Heart left ventricle (tissue), 16 donors: Measurements from ENCODE around the gene HIBADH. TPM values are rescaled to one million over a fixed set of nuclear protein-coding genes. Genes with fewer than 3 reads are reported as not detected.

ENCODE experiments used
- ATAC-seq, 4 donors: fragments of 200-7000 bp; cut with Tn5 transposase; one replicate each; pipeline ENCODE4 v1.9.1; 2020 to 2022; ENCODE audit warnings: moderate library complexity in 4 of 4, mild to moderate bottlenecking in 3 of 4, moderate number of reproducible peaks in 1 of 4
- DNase-seq, 5 donors: peaks; one replicate each; pipeline ENCODE4 v3.0.0-alpha.2; 2020
- H3K27ac ChIP-seq, 12 donors: fragments of 200-600 bp; sonication (generic) in 4 of 12; one replicate each; pipeline versions ENCODE4 v1.5.0 to v1.8.0; 2016 to 2022; ENCODE audit warnings: mild to moderate bottlenecking in 2 of 12
- H3K27me3 ChIP-seq, 9 donors: fragments of 200-600 bp; sonication (generic) in 2 of 9; one replicate each; pipeline versions ENCODE4 v1.5.1 to v1.8.0; 2016 to 2022; ENCODE audit warnings: mild to moderate bottlenecking in 3 of 9
- H3K36me3 ChIP-seq, 9 donors: fragments of 200-600 bp; sonication (generic) in 2 of 9; one replicate each; pipeline versions ENCODE4 v1.5.0 to v1.8.0; 2018 to 2022; ENCODE audit warnings: mild to moderate bottlenecking in 2 of 9
- H3K4me1 ChIP-seq, 12 donors: fragments of 200-600 bp; sonication (generic) in 4 of 12; one replicate each; pipeline versions ENCODE4 v1.5.0 to v1.8.0; 2016 to 2022; ENCODE audit warnings: mild to moderate bottlenecking in 3 of 12
- H3K4me3 ChIP-seq, 12 donors: fragments of 200-600 bp; sonication (generic) in 4 of 12; one replicate each; pipeline versions ENCODE4 v1.5.0 to v1.8.0; 2017 to 2022; ENCODE audit warnings: mild to moderate bottlenecking in 9 of 12, moderate library complexity in 4 of 12
- H3K9me3 ChIP-seq, 12 donors: fragments of 200-600 bp; sonication (generic) in 4 of 12; one replicate each; pipeline versions ENCODE4 v1.5.0 to v1.8.0; 2016 to 2022; ENCODE audit warnings: mild to moderate bottlenecking in 1 of 12
- POLR2A ChIP-seq, 2 donors: fragments of 450-650 bp; IDR thresholded peaks; one replicate each; pipeline ENCODE4 v1.6.1; 2017; ENCODE audit warnings: antibody characterized with exemption in 2 of 2, mild to moderate bottlenecking in 2 of 2, moderate library complexity in 2 of 2
- WGBS, 4 donors: extraction: QIAGEN DNeasy Blood & Tissue Kit in 2 of 4; methylation state at CpG; one replicate each; pipeline versions ENCODE4 v1.1.5 to v1.1.7; 2013 to 2018; 5-methylcytosine and 5-hydroxymethylcytosine counted together
- intact Hi-C, 10 donors: fragments of 100-400 bp; cut with DNase I; formaldehyde crosslinking; loops; one replicate each; pipeline versions ENCODE4 v1.11.1 to v1.14.2; 2022
- polyA plus RNA-seq, 2 donors: library from polyadenylated mRNA; stranded (reverse); fragments of 200-250 nt; gene quantifications; one replicate each; pipeline ENCODE4 v1.2.3, GENCODE V29; 2013
- total RNA-seq, 9 donors: library from RNA; depleted of rRNA in 2 of 9; stranded (reverse); fragments of >200 nt in 2 of 9; fragmentation: NEBNext Ultra II Directional in 3 of 9; extraction: Animal tissue kit (Norgen Biotek cat#: 25700) in 3 of 9; gene quantifications; one replicate each; pipeline versions ENCODE4 v1.1.0 to v1.2.4, GENCODE V29; 2016 to 2023
- TF ChIP-seq, protein P1 (sequence below), 12 donors: fragments of 200-600 bp; sonication (generic) in 4 of 12; IDR thresholded peaks; one replicate each; pipeline versions ENCODE4 v1.5.0 to v1.8.0; 2018 to 2022; ENCODE audit warnings: antibody characterized with exemption in 12 of 12, mild to moderate bottlenecking in 5 of 12
- donor health status: ischemic (EF 13 %, LVEDD 7.1; RV severe dilation, severe dysfunction).
- donor health status: healthy with polysubstance abuse.
- donor health status: DM: no; HTN: yes; CAD: no.
- donor health status: DM: no; HTN: no; CAD: no.
- donor health status: ischemic (EF 25% LVEDD 6.9; RV normal size, moderate dysfunction).
- donor health status: ischemic (EF 25% LVEDD 5.7; RV mildly dilated, moderate dysfunction).
- donor health status: healthy.
- donor health status: DM: yes; HTN: yes; CAD: no.
- donor health status: ischemic (EF 35%, LVEDD 5.7; RV mildly dilated, moderate dysfunction).
- donor health status: nonischemic (EF 11% LVEDD 7.7; RV severe dilation, severe dysfunction).
- donor health status: DM: yes; HTN: yes; CAD: no.
- donor health status: PGD.
- donor health status: ischemic (EF 29% LVEDD 5.4; RV normal size, mild dysfunction).
- donor health status: nonischemic (EF 23%, LVEDD 6.1; RV moderate dilation, normal function).

Gene HIBADH
- total and polyA plus RNA-seq, 11 donors, result 34.4 to 107 (median 69.3) TPM

DNA sequence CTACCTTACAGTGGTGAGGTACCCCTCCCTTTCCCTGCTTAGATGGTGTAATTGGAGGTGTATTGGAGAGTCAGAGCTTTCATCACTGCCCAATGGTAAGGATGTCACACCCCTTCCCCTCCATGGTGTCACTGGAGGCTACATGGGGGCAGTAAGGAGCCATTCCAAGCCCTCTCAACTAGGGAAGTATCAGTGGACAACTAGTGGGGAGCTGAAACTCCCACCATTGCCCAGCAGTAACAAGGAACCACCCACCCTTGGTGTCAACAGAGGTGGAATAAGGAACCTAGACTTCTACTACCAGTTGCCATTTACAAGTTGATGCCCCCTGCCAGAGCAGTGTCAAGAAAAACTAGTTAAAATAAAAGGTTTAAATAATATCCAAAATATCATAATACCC is 2.8 kb upstream of the HIBADH start:
- H3K27ac ChIP-seq, result no peak overlapping the region
- no peak for DNase-seq
- no peak for TF ChIP-seq POLR2A (IDR thresholded peaks at IDR 0.05)
- TF ChIP-seq, protein P1, sequence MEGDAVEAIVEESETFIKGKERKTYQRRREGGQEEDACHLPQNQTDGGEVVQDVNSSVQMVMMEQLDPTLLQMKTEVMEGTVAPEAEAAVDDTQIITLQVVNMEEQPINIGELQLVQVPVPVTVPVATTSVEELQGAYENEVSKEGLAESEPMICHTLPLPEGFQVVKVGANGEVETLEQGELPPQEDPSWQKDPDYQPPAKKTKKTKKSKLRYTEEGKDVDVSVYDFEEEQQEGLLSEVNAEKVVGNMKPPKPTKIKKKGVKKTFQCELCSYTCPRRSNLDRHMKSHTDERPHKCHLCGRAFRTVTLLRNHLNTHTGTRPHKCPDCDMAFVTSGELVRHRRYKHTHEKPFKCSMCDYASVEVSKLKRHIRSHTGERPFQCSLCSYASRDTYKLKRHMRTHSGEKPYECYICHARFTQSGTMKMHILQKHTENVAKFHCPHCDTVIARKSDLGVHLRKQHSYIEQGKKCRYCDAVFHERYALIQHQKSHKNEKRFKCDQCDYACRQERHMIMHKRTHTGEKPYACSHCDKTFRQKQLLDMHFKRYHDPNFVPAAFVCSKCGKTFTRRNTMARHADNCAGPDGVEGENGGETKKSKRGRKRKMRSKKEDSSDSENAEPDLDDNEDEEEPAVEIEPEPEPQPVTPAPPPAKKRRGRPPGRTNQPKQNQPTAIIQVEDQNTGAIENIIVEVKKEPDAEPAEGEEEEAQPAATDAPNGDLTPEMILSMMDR (IDR thresholded peaks at IDR 0.05), result no peak
- peaks cover 0 to 23% (median 6%) of the 10 kb centered on the region in 12 donors for H3K4me1 ChIP-seq
- no peaks in the 10 kb centered on the region for H3K9me3 ChIP-seq
- no peak overlapping the region for H3K4me3 ChIP-seq
- no peaks in the 10 kb centered on the region for H3K36me3 ChIP-seq
- intact Hi-C loops, result loop anchor here in 1 of 10 donors (10.0 kb wide), 1 partner anchor 359 kb away; no protein-coding TSS in a partner anchor
- ATAC-seq, result no peak
- H3K27me3 ChIP-seq, result no peaks in the 10 kb centered on the region

DNA sequence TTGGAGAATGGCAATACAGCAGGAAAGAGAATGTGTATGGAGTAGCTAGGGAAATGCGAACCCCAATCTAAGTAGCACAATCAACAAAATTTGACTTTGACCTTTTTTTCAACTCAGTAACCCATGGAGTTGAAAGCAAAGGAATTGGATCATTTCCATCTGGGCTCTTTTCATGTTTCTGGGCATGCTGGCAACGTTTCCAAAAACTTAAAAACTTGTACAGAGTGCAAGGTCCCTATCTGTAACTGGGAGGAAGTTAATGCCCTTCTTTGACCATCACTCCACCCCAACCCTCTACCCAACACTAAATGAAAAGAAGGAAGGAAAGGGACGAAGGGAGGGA is 1.3 kb upstream of the HIBADH start:
- Histone ChIP-seq H3K9me3 (no peaks in the 10 kb centered on the region), H3K4me1 (peaks cover 0 to 23% (median 6%) of the 10 kb centered on the region in 12 donors), H3K27ac (peak overlapping the region in 3 of 12 donors; percentile 85 to 94 (median 92)), H3K4me3 (peak overlapping the region in 1 of 12 donors; percentile 83), H3K27me3 (no peaks in the 10 kb centered on the region), H3K36me3 (no peaks in the 10 kb centered on the region)
- WGBS, 4 donors, result 78 to 80% (median 79%) methylated on average over 3 of the region's 3 CpGs
- ATAC-seq (no peak), DNase-seq (no peak)
- TF ChIP-seq, protein P1 (IDR thresholded peaks at IDR 0.05), result no peak
- TF ChIP-seq POLR2A (IDR thresholded peaks at IDR 0.05), result no peak
- intact Hi-C loops, result loop anchor here in 9 of 10 donors (1.0 to 10.0 kb wide), 5 partner anchors 73 to 361 kb away; partner anchors contain the start of gene TAX1BP1 (in 4 of the 9)

DNA sequence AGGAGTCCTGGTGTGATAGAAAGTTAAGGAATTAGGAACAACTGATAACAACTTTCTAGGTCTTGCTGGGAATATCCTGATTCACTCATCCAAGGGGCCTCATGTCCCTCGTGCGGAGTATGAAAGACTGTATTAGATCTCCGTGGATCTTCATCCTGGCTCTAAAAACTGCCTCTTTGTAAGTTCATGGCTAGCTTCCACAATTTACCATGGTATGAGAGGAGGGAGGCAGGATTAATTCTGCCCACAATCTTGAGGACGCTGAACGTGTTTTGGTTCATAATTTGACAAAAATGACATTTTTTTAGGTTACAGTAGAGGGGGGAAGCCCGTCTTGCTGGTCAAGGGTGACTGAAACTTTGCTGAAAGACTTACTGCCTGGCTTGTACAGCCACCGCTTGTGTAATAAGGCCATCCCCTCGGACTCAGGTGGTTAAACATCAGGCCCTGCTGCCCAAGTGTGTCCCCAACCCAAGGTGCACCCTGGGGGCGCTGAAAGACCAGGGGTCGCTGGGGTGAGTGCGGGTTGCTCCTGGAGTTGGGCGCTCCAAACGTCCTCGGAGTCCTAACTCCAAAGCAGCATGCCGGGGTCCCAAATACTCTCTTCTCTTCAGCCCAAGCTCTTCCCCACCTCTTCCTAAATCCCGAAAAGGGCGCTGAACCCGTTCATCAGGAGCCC is 733 bp downstream of the HIBADH start:
- no peak for TF ChIP-seq POLR2A (IDR thresholded peaks at IDR 0.05)
- TF ChIP-seq, protein P1 (IDR thresholded peaks at IDR 0.05), result no peak
- H3K9me3 ChIP-seq, result no peaks in the 10 kb centered on the region
- no peaks in the 10 kb centered on the region for H3K27me3 ChIP-seq
- peak in 3 of 4 donors; percentile 1 to 14 (median 4) for ATAC-seq
- intact Hi-C loops, result loop anchor here (1.0 to 10.0 kb wide), 5 partner anchors 75 to 363 kb away; partner anchors contain the start of gene TAX1BP1 (in 5 of the 10)
- H3K4me3 ChIP-seq, result peak overlapping the region; percentile 57 to 97 (median 80)
- 5 to 10% (median 8%) methylated on average over 15 to 18 of the region's 18 CpGs for WGBS, 4 donors
- peaks cover 0 to 4% (median 0%) of the 10 kb centered on the region in 9 donors for H3K36me3 ChIP-seq
- H3K27ac ChIP-seq, result peak overlapping the region; percentile 85 to 98 (median 91)
- peak; percentile 29 to 60 (median 33) for DNase-seq
- peaks cover 0 to 23% (median 6%) of the 10 kb centered on the region in 12 donors for H3K4me1 ChIP-seq

DNA sequence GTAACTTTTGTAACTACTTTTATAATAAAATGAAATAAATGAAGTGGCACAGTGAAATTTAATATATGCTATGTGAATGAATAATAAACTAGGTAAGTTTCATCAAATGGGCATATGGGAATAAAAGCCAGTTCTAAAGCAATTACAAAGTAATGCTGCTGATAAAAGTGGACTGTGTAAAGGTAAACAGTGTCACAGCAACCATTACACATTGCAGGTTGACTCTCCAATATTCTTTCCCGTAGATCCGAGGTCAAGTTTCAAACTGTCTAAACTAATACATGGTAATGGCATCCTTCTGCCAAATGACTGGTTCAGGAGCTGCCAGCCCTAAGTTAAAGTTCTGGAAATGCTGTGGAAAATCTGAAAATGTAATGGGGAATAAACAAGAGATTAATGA is 6.0 kb downstream of the HIBADH start:
- Histone ChIP-seq H3K27ac (no peak overlapping the region), H3K4me1 (peaks cover 0 to 12% (median 3%) of the 10 kb centered on the region in 12 donors), H3K4me3 (no peak overlapping the region), H3K27me3 (no peaks in the 10 kb centered on the region), H3K36me3 (peaks cover 0 to 15% (median 0%) of the 10 kb centered on the region in 9 donors), H3K9me3 (no peaks in the 10 kb centered on the region)
- TF ChIP-seq POLR2A (IDR thresholded peaks at IDR 0.05), result no peak
- TF ChIP-seq, protein P1 (IDR thresholded peaks at IDR 0.05), result no peak
- no peak for DNase-seq
- ATAC-seq, result no peak
- intact Hi-C loops, result no loop called here
- 59 to 73% (median 70%) methylated on average over 2 of the region's 2 CpGs for WGBS, 4 donors
